H9 (cell line): ENCODE results near the gene TBX15. TPM values are rescaled to one million over a fixed set of nuclear protein-coding genes. Genes with fewer than 3 reads are reported as not detected.

Experiments
- DNase-seq: peaks from one replicate; pipeline ENCODE4 v3.0.0-alpha.2; 2017
- H2AFZ ChIP-seq: one replicate; pipeline ENCODE4 v1.6.1; 2013; ENCODE audit warnings: mild to moderate bottlenecking, low read length, control low read depth, moderate library complexity
- H2AK5ac ChIP-seq: 2 replicates; pipeline ENCODE4 v1.6.1; 2013; ENCODE audit warnings: low read length, control low read depth, mixed read lengths; ENCODE audit not compliant: insufficient read length
- H2BK120ac ChIP-seq: one replicate; pipeline ENCODE4 v1.6.1; 2013; ENCODE audit warnings: low read depth, mild to moderate bottlenecking, low read length, control low read depth, inconsistent platforms; ENCODE audit not compliant: poor library complexity, severe bottlenecking
- H2BK12ac ChIP-seq: 2 replicates; pipeline ENCODE4 v1.6.1; 2013; ENCODE audit warnings: low read length, control low read depth, mixed read lengths, low read depth; ENCODE audit not compliant: insufficient read length
- H2BK15ac ChIP-seq: 2 replicates; pipeline ENCODE4 v1.6.1; 2013; ENCODE audit warnings: low read depth, low read length, control low read depth
- H2BK20ac ChIP-seq: one replicate; pipeline ENCODE4 v1.6.1; 2013; ENCODE audit warnings: low read depth, mild to moderate bottlenecking, low read length, control low read depth, inconsistent platforms; ENCODE audit not compliant: poor library complexity, severe bottlenecking
- H2BK5ac ChIP-seq: 2 replicates; pipeline ENCODE4 v1.6.1; 2013; ENCODE audit warnings: low read length, control low read depth, mixed read lengths; ENCODE audit not compliant: insufficient read length
- H3K14ac ChIP-seq: 2 replicates; pipeline ENCODE4 v1.6.1; 2013; ENCODE audit warnings: low read length, control low read depth; ENCODE audit not compliant: insufficient read depth
- H3K18ac ChIP-seq: 2 replicates; pipeline ENCODE4 v1.6.1; 2013; ENCODE audit warnings: low read depth, mild to moderate bottlenecking, mixed read lengths, low read length, control low read depth; ENCODE audit not compliant: insufficient read length
- H3K23ac ChIP-seq: 2 replicates; pipeline ENCODE4 v1.6.1; 2013; ENCODE audit warnings: low read length, control low read depth, mixed read lengths, low read depth; ENCODE audit not compliant: insufficient read length
- H3K23me2 ChIP-seq: 2 replicates; pipeline ENCODE4 v1.6.1; 2013; ENCODE audit warnings: low read depth, mild to moderate bottlenecking, mixed read lengths, low read length, control low read depth; ENCODE audit not compliant: insufficient read length, poor library complexity, severe bottlenecking
- H3K27ac ChIP-seq: 2 replicates; pipeline ENCODE4 v1.5.1; 2013; ENCODE audit warnings: low read length, control low read depth, mixed read lengths, low read depth; ENCODE audit not compliant: insufficient read length
- H3K27me3 ChIP-seq: 2 replicates; pipeline ENCODE4 v1.6.1; 2013; ENCODE audit warnings: low read length, control low read depth, inconsistent platforms; ENCODE audit not compliant: insufficient read depth
- H3K4ac ChIP-seq: 2 replicates; pipeline ENCODE4 v1.6.1; 2013; ENCODE audit warnings: low read depth, mild to moderate bottlenecking, control low read depth, inconsistent platforms, low read length, moderate library complexity
- H3K4me1 ChIP-seq: 2 replicates; pipeline ENCODE4 v1.6.1; 2013; ENCODE audit warnings: low read length, control low read depth, inconsistent platforms; ENCODE audit not compliant: insufficient read depth
- H3K4me2 ChIP-seq: 2 replicates; pipeline ENCODE4 v1.6.1; 2013; ENCODE audit warnings: low read length, control low read depth, mixed read lengths; ENCODE audit not compliant: insufficient read length, insufficient read depth
- H3K56ac ChIP-seq: 2 replicates; pipeline ENCODE4 v1.6.1; 2013; ENCODE audit warnings: low read depth, mild to moderate bottlenecking, mixed read lengths, low read length, control low read depth; ENCODE audit not compliant: insufficient read length
- H3K79me1 ChIP-seq: 2 replicates; pipeline ENCODE4 v1.6.1; 2013; ENCODE audit warnings: low read depth, mild to moderate bottlenecking, moderate library complexity, low read length, control low read depth, inconsistent platforms; ENCODE audit not compliant: insufficient read depth, poor library complexity, severe bottlenecking
- H3K79me2 ChIP-seq: 2 replicates; pipeline ENCODE4 v1.6.1; 2013; ENCODE audit warnings: low read length, control low read depth, inconsistent platforms; ENCODE audit not compliant: insufficient read depth
- H3K9ac ChIP-seq: 2 replicates; pipeline ENCODE4 v1.6.1; 2013; ENCODE audit warnings: low read length, control low read depth, mixed read lengths; ENCODE audit not compliant: insufficient read length; ENCODE audit errors: extremely low read depth
- H3K9me3 ChIP-seq: one replicate; pipeline ENCODE4 v1.6.1; 2013; ENCODE audit warnings: low read depth, low read length, inconsistent platforms; ENCODE audit not compliant: control insufficient read depth
- H3T11ph ChIP-seq: one replicate; pipeline ENCODE4 v1.6.1; 2013; ENCODE audit warnings: mild to moderate bottlenecking, low read length, control low read depth, inconsistent platforms
- H4K20me1 ChIP-seq: one replicate; pipeline ENCODE4 v1.6.1; 2013; ENCODE audit not compliant: control insufficient read depth, insufficient read length, insufficient read depth
- H4K5ac ChIP-seq: 2 replicates; pipeline ENCODE4 v1.6.1; 2013; ENCODE audit warnings: low read depth, mild to moderate bottlenecking, mixed read lengths, low read length, control low read depth; ENCODE audit not compliant: insufficient read length
- H4K8ac ChIP-seq: replicated peaks from 2 replicates; pipeline ENCODE4 v1.6.1; 2013; ENCODE audit warnings: low read length, control low read depth, mixed read lengths, low read depth; ENCODE audit not compliant: insufficient read length
- H4K91ac ChIP-seq: 2 replicates; pipeline ENCODE4 v1.6.1; 2013; ENCODE audit warnings: low read depth, mild to moderate bottlenecking, moderate library complexity, mixed read lengths, low read length, control low read depth; ENCODE audit not compliant: insufficient read length
- H3K27ac Mint-ChIP-seq, 3 experiments: 2 replicates in 2 of 3; 3 replicates in 1 of 3; pipeline ENCODE4 v1.8.0; 2020 to 2021; ENCODE audit warnings: mixed read lengths in 3 of 3, mild to moderate bottlenecking in 1 of 3, moderate library complexity in 1 of 3
- H3K27me3 Mint-ChIP-seq: 2 replicates; pipeline ENCODE4 v1.8.0; 2021; ENCODE audit warnings: low read depth, mild to moderate bottlenecking, moderate library complexity, mixed read lengths
- H3K36me3 Mint-ChIP-seq, 3 experiments: 2 replicates in 2 of 3; 3 replicates in 1 of 3; pipeline ENCODE4 v1.8.0; 2020 to 2021; ENCODE audit warnings: low read depth in 3 of 3, mixed read lengths in 3 of 3; ENCODE audit not compliant: insufficient read depth in 1 of 3
- H3K4me1 Mint-ChIP-seq, 2 experiments: 2 replicates each; pipeline ENCODE4 v1.8.0; 2020; ENCODE audit warnings: mixed read lengths in 2 of 2
- H3K4me3 Mint-ChIP-seq, 2 experiments: 2 replicates in 1 of 2; 3 replicates in 1 of 2; pipeline ENCODE4 v1.8.0; 2020 to 2021; ENCODE audit warnings: mild to moderate bottlenecking in 2 of 2, mixed read lengths in 2 of 2, moderate library complexity in 1 of 2
- H3K9me3 Mint-ChIP-seq, 2 experiments: 2 replicates in 1 of 2; 3 replicates in 1 of 2; pipeline ENCODE4 v1.8.0; 2020; ENCODE audit warnings: mild to moderate bottlenecking in 2 of 2, mixed read lengths in 2 of 2, moderate library complexity in 1 of 2
- WGBS: extraction: QIAGEN DNeasy Blood & Tissue Kit; methylation state at CpG from one replicate; pipeline ENCODE4 v1.1.7; 2013; ENCODE audit warnings: missing lambda C conversion rate, low lambda C conversion rate, mixed read lengths; ENCODE audit not compliant: insufficient read length; ENCODE audit errors: extremely low coverage; 5-methylcytosine and 5-hydroxymethylcytosine counted together
- total RNA-seq: library from RNA; stranded (reverse); gene quantifications from 2 replicates; pipeline ENCODE4 v1.2.1, GENCODE V29; 2021
- TF ChIP-seq, protein P1 (sequence below): fragments of 200-600 bp; sonication (generic); conservative IDR thresholded peaks from 3 replicates; pipeline ENCODE4 v1.8.0; 2021; ENCODE audit warnings: antibody characterized with exemption, mild to moderate bottlenecking

Gene TBX15
- total RNA-seq, 1 experiment from 2014 or later = 0.07 TPM

DNA sequence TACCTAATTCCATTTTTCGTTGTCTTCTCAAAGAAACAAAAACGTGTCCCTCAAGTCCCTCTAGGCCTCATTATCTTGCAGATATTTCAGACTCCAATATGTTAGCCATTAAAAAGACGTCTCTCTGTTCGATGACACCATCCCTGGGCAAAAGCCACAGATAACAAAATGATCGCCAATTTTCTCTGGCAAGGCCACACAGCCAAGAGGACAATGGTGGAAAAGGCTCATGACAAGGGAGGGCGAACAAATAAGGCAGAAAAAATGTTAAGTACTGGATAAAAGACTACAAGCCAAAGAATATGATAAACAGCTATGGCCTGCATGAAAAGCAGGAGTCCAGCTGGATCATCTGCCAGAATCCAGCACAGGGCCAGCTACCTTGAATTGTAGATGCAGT lies 82.9 kb downstream of the TBX15 start:
- no peak overlapping the region for H3K27ac ChIP-seq
- no peak overlapping the region for H3T11ph ChIP-seq
- H3K4ac ChIP-seq = no peak overlapping the region
- H3K14ac ChIP-seq = no peak overlapping the region
- H2BK15ac ChIP-seq = no peak overlapping the region
- H4K5ac ChIP-seq = no peak overlapping the region
- no peaks in the 10 kb centered on the region for H3K36me3 Mint-ChIP-seq
- no peaks in the 10 kb centered on the region for H3K27me3 ChIP-seq
- no peak overlapping the region for H2BK120ac ChIP-seq
- no peaks in the 10 kb centered on the region for H4K20me1 ChIP-seq
- H3K18ac ChIP-seq = no peak overlapping the region
- no peak overlapping the region for H2BK12ac ChIP-seq
- no peaks in the 10 kb centered on the region; a peak in 1 of 5 replicates for H3K9me3 Mint-ChIP-seq
- no peak overlapping the region for H2AFZ ChIP-seq
- WGBS = no CpG with 5 or more reads among the region's 6 CpGs
- H3K4me2 ChIP-seq = no peak overlapping the region
- H3K56ac ChIP-seq = no peak overlapping the region
- no peaks in the 10 kb centered on the region for H3K79me1 ChIP-seq
- H3K27ac Mint-ChIP-seq = no peak overlapping the region
- no peak for DNase-seq
- no peaks in the 10 kb centered on the region for H3K4me1 ChIP-seq
- no peak overlapping the region for H4K91ac ChIP-seq
- H4K8ac ChIP-seq = no peak overlapping the region
- no peaks in the 10 kb centered on the region for H3K23me2 ChIP-seq
- no peak overlapping the region for H3K4me3 Mint-ChIP-seq
- H3K4me1 Mint-ChIP-seq = no peaks in the 10 kb centered on the region
- H3K9me3 ChIP-seq = no peaks in the 10 kb centered on the region
- no peak overlapping the region for H3K9ac ChIP-seq
- TF ChIP-seq, protein P1, sequence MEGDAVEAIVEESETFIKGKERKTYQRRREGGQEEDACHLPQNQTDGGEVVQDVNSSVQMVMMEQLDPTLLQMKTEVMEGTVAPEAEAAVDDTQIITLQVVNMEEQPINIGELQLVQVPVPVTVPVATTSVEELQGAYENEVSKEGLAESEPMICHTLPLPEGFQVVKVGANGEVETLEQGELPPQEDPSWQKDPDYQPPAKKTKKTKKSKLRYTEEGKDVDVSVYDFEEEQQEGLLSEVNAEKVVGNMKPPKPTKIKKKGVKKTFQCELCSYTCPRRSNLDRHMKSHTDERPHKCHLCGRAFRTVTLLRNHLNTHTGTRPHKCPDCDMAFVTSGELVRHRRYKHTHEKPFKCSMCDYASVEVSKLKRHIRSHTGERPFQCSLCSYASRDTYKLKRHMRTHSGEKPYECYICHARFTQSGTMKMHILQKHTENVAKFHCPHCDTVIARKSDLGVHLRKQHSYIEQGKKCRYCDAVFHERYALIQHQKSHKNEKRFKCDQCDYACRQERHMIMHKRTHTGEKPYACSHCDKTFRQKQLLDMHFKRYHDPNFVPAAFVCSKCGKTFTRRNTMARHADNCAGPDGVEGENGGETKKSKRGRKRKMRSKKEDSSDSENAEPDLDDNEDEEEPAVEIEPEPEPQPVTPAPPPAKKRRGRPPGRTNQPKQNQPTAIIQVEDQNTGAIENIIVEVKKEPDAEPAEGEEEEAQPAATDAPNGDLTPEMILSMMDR = no peak
- H3K23ac ChIP-seq = no peak overlapping the region
- H3K79me2 ChIP-seq = no peaks in the 10 kb centered on the region
- no peak overlapping the region for H2BK5ac ChIP-seq
- no peaks in the 10 kb centered on the region; the same call in 1 of the 2 replicates for H3K27me3 Mint-ChIP-seq
- no peak overlapping the region for H2AK5ac ChIP-seq
- no peak overlapping the region for H2BK20ac ChIP-seq
